Measurements from ENCODE around the gene MKRN2OS. TPM values are rescaled to one million over a fixed set of nuclear protein-coding genes. Genes with fewer than 3 reads are reported as not detected.

The MKRN2OS gene
- total RNA-seq, 1 experiment from 2014 or later, result not detected

GRCh38 chr3:12560505-12561190 is 15.3 kb upstream of the MKRN2OS start:
- H3K4me2 ChIP-seq (ENCODE audit: low read length), result no peak overlapping the region
- BruUV-seq (replicated peaks), result no TSS peak
- no peak overlapping the region for H3K4me3 ChIP-seq (replicated peaks in 1 of 2; ENCODE audit: low read depth in 1 of 2, low read length in 2 of 2)
- H3K9me3 ChIP-seq (ENCODE audit: control insufficient read depth in 1 of 2, insufficient read depth in 1 of 2, low read depth in 1 of 2, low read length in 2 of 2), result no peaks in the 10 kb centered on the region
- ChIA-PET CTCF (no interaction called here), POLR2A (no interaction called here), RAD21 (ENCODE audit: low non-redundant PET in 1 of 2, low total read pairs in 2 of 2, uncharacterized antibody in 2 of 2, unreplicated experiment in 2 of 2) (no interaction called here)
- TF ChIP-seq, protein P1, sequence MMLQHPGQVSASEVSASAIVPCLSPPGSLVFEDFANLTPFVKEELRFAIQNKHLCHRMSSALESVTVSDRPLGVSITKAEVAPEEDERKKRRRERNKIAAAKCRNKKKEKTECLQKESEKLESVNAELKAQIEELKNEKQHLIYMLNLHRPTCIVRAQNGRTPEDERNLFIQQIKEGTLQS (IDR thresholded peaks at IDR 0.05), result no peak
- no peak for TF ChIP-seq TCF7L2 (IDR thresholded peaks at IDR 0.05; ENCODE audit: borderline replicate concordance, extremely low read depth, insufficient read depth, insufficient read length)
- TF ChIP-seq ZNF274 (IDR thresholded peaks at IDR 0.05; ENCODE audit: low read depth, low read length), result no peak
- TF ChIP-seq CEBPB (IDR thresholded peaks at IDR 0.05; ENCODE audit: low read depth), result no peak
- no peak for TF ChIP-seq EGR1 (IDR thresholded peaks at IDR 0.05; ENCODE audit: low read depth)
- TF ChIP-seq EZH2phosphoT487 (IDR thresholded peaks at IDR 0.05; ENCODE audit: borderline replicate concordance), result no peak
- TF ChIP-seq, protein P2, sequence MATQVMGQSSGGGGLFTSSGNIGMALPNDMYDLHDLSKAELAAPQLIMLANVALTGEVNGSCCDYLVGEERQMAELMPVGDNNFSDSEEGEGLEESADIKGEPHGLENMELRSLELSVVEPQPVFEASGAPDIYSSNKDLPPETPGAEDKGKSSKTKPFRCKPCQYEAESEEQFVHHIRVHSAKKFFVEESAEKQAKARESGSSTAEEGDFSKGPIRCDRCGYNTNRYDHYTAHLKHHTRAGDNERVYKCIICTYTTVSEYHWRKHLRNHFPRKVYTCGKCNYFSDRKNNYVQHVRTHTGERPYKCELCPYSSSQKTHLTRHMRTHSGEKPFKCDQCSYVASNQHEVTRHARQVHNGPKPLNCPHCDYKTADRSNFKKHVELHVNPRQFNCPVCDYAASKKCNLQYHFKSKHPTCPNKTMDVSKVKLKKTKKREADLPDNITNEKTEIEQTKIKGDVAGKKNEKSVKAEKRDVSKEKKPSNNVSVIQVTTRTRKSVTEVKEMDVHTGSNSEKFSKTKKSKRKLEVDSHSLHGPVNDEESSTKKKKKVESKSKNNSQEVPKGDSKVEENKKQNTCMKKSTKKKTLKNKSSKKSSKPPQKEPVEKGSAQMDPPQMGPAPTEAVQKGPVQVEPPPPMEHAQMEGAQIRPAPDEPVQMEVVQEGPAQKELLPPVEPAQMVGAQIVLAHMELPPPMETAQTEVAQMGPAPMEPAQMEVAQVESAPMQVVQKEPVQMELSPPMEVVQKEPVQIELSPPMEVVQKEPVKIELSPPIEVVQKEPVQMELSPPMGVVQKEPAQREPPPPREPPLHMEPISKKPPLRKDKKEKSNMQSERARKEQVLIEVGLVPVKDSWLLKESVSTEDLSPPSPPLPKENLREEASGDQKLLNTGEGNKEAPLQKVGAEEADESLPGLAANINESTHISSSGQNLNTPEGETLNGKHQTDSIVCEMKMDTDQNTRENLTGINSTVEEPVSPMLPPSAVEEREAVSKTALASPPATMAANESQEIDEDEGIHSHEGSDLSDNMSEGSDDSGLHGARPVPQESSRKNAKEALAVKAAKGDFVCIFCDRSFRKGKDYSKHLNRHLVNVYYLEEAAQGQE (IDR thresholded peaks at IDR 0.05; ENCODE audit: low read depth), result no peak
- TF ChIP-seq SRF (IDR thresholded peaks at IDR 0.05; ENCODE audit: low read depth), result no peak
- TF ChIP-seq EZH2 (IDR thresholded peaks at IDR 0.05), result no peak
- no peak for TF ChIP-seq ZFX (IDR thresholded peaks at IDR 0.05)
- no peak for TF ChIP-seq ZBTB33 (IDR thresholded peaks at IDR 0.05; ENCODE audit: extremely low read depth, insufficient replicate concordance, low read length)
- no peak for TF ChIP-seq CBX3 (IDR thresholded peaks at IDR 0.05; ENCODE audit: low read depth)
- TF ChIP-seq SP1 (IDR thresholded peaks at IDR 0.05; ENCODE audit: low read depth), result no peak
- TF ChIP-seq JUND (IDR thresholded peaks at IDR 0.05), result no peak
- no peak for TF ChIP-seq POLR2A (IDR thresholded peaks at IDR 0.05; ENCODE audit: borderline replicate concordance, extremely low read depth, insufficient read depth, insufficient read length)
- TF ChIP-seq SIN3A (IDR thresholded peaks at IDR 0.05; ENCODE audit: low read depth), result no peak
- no peak for TF ChIP-seq CTCF (IDR thresholded peaks at IDR 0.05 in 2 of 3, conservative IDR thresholded peaks at IDR 0.05 in 1 of 3; ENCODE audit: borderline replicate concordance in 1 of 3, insufficient read depth in 1 of 3, low read depth in 2 of 3, low read length in 2 of 3)
- no peak for TF ChIP-seq POLR2AphosphoS5 (IDR thresholded peaks at IDR 0.05; ENCODE audit: low read depth, low read length)
- H2AFZ ChIP-seq (ENCODE audit: low read depth, low read length, poor library complexity, severe bottlenecking), result no peak overlapping the region
- ATAC-seq (no peak), DNase-seq (ENCODE audit: low read depth, low spot score) (no peak)
- no peaks in the 10 kb centered on the region for H3K9me2 ChIP-seq (ENCODE audit: insufficient read depth)
- H3K9ac ChIP-seq (ENCODE audit: low read length), result no peak overlapping the region
- peaks cover 86% of the 10 kb centered on the region for H3K79me2 ChIP-seq (ENCODE audit: insufficient read depth, low read length)
- H3K27me3 ChIP-seq (ENCODE audit: insufficient read depth, low read length), result no peaks in the 10 kb centered on the region
- peaks cover 11% of the 10 kb centered on the region; the same call in 1 of the 2 replicates for H4K20me1 ChIP-seq (ENCODE audit: insufficient read depth)
- H3K4me1 ChIP-seq (ENCODE audit: control insufficient read depth in 1 of 2, insufficient read depth in 2 of 2, low read length in 2 of 2), result peaks cover 8 to 26% of the 10 kb centered on the region in 2 experiments
- no peaks in the 10 kb centered on the region for H3K36me3 ChIP-seq (ENCODE audit: control insufficient read depth in 1 of 2, insufficient read depth in 2 of 2, low read length in 2 of 2)
- H3K27ac ChIP-seq (ENCODE audit: low read depth, low read length), result no peak overlapping the region
- intact Hi-C loops (cut with micrococcal nuclease), result no loop called here
